Liver (tissue), 9 donors: ENCODE results near the gene NRG3. TPM values are rescaled to one million over a fixed set of nuclear protein-coding genes. Genes with fewer than 3 reads are reported as not detected.

Experiments used
- DNase-seq: peaks from one replicate; pipeline ENCODE4 v3.0.0-alpha.2; 2017; ENCODE audit warnings: low spot score
- H3K27ac ChIP-seq, 2 donors: one replicate each; pipeline ENCODE4 v1.7.0; 2013; ENCODE audit warnings: inconsistent platforms in 2 of 2, low read length in 2 of 2, control low read depth in 1 of 2, low read depth in 1 of 2, mild to moderate bottlenecking in 1 of 2
- H3K27me3 ChIP-seq, 4 donors: one replicate each; pipeline versions ENCODE4 v1.6.1 to v1.7.0; 2013; ENCODE audit warnings: low read length in 3 of 4, inconsistent platforms in 1 of 4, mild to moderate bottlenecking in 1 of 4, moderate library complexity in 1 of 4; ENCODE audit not compliant: control insufficient read depth in 4 of 4, insufficient read depth in 4 of 4
- H3K36me3 ChIP-seq, 4 donors: one replicate each; pipeline versions ENCODE4 v1.6.1 to v1.7.0; 2013; ENCODE audit warnings: low read length in 3 of 4, mild to moderate bottlenecking in 3 of 4, low read depth in 1 of 4, moderate library complexity in 1 of 4; ENCODE audit not compliant: control insufficient read depth in 4 of 4, insufficient read depth in 3 of 4
- H3K4me1 ChIP-seq, 4 donors: one replicate each; pipeline versions ENCODE4 v1.6.1 to v1.7.0; 2013; ENCODE audit warnings: low read length in 3 of 4, mild to moderate bottlenecking in 3 of 4, moderate library complexity in 1 of 4; ENCODE audit not compliant: control insufficient read depth in 4 of 4, insufficient read depth in 4 of 4
- H3K4me3 ChIP-seq, 3 donors: one replicate each; pipeline versions ENCODE4 v1.6.1 to v1.7.0; 2013; ENCODE audit warnings: low read length in 3 of 3, control low read depth in 1 of 3, low read depth in 1 of 3, mild to moderate bottlenecking in 1 of 3
- H3K9ac ChIP-seq, 2 donors: one replicate each; pipeline ENCODE4 v1.7.0; 2013; ENCODE audit warnings: low read length in 2 of 2, mild to moderate bottlenecking in 2 of 2, moderate library complexity in 2 of 2, control low read depth in 1 of 2, low read depth in 1 of 2
- H3K9me3 ChIP-seq, 4 donors: one replicate each; pipeline versions ENCODE4 v1.6.1 to v1.7.0; 2013; ENCODE audit warnings: low read length in 3 of 4; ENCODE audit not compliant: control insufficient read depth in 4 of 4
- EGR1 ChIP-seq, 2 donors: IDR thresholded peaks; 2 replicates each; pipeline ENCODE4 v1.6.1; 2016 to 2018; ENCODE audit warnings: antibody characterized with exemption in 2 of 2, low read depth in 2 of 2
- FOXA1 ChIP-seq: IDR thresholded peaks from 2 replicates; pipeline ENCODE4 v1.6.1; 2016; ENCODE audit warnings: antibody characterized with exemption
- FOXA2 ChIP-seq: IDR thresholded peaks from 2 replicates; pipeline ENCODE4 v1.6.1; 2016; ENCODE audit warnings: antibody characterized with exemption
- GABPA ChIP-seq, 2 donors: IDR thresholded peaks in 1 of 2; conservative IDR thresholded peaks in 1 of 2; 2 replicates each; pipeline ENCODE4 v1.6.1; 2016; ENCODE audit warnings: antibody characterized with exemption in 2 of 2, mild to moderate bottlenecking in 1 of 2, moderate library complexity in 1 of 2
- HNF4A ChIP-seq, 2 donors: conservative IDR thresholded peaks; 2 replicates each; pipeline ENCODE4 v1.6.1; 2016; ENCODE audit warnings: antibody characterized with exemption in 2 of 2, mild to moderate bottlenecking in 2 of 2
- HNF4G ChIP-seq: IDR thresholded peaks from 2 replicates; pipeline ENCODE4 v1.6.1; 2016; ENCODE audit warnings: antibody characterized with exemption
- JUND ChIP-seq, 2 donors: IDR thresholded peaks; 2 replicates each; pipeline ENCODE4 v1.6.1; 2016; ENCODE audit warnings: antibody characterized with exemption in 2 of 2
- NR2F2 ChIP-seq: IDR thresholded peaks from 2 replicates; pipeline ENCODE4 v1.6.1; 2016; ENCODE audit warnings: antibody characterized with exemption
- RAD21 ChIP-seq, 2 donors: IDR thresholded peaks; 2 replicates each; pipeline ENCODE4 v1.6.1; 2016; ENCODE audit warnings: antibody characterized with exemption in 2 of 2, mild to moderate bottlenecking in 2 of 2
- REST ChIP-seq: IDR thresholded peaks from 2 replicates; pipeline ENCODE4 v1.6.1; 2016; ENCODE audit warnings: antibody characterized with exemption, mild to moderate bottlenecking
- RXRA ChIP-seq, 2 donors: IDR thresholded peaks; 2 replicates each; pipeline ENCODE4 v1.6.1; 2017 to 2018; ENCODE audit warnings: antibody characterized with exemption in 2 of 2, mild to moderate bottlenecking in 1 of 2
- SP1 ChIP-seq: IDR thresholded peaks from 2 replicates; pipeline ENCODE4 v1.6.1; 2018; ENCODE audit warnings: antibody characterized with exemption, mild to moderate bottlenecking
- TAF1 ChIP-seq: conservative IDR thresholded peaks from 2 replicates; pipeline ENCODE4 v1.6.1; 2016; ENCODE audit warnings: antibody characterized with exemption, mild to moderate bottlenecking
- ZBTB33 ChIP-seq: IDR thresholded peaks from 2 replicates; pipeline ENCODE4 v1.6.1; 2016; ENCODE audit warnings: antibody characterized with exemption
- WGBS: extraction: QIAGEN DNeasy Blood & Tissue Kit; methylation state at CpG from one replicate; pipeline ENCODE4 v1.1.7; 2013; 5-methylcytosine and 5-hydroxymethylcytosine counted together
- polyA plus RNA-seq, 2 donors: library from polyadenylated mRNA; stranded (reverse) in 1 of 2; unstranded in 1 of 2; fragments of 200-250 nt in 1 of 2; fragments of >200 nt in 1 of 2; fragmentation: Nextera tagmentation in 1 of 2; extraction: Ambion mirVana in 1 of 2; gene quantifications; one replicate each; pipeline versions ENCODE4 v1.2.1 to v1.2.3, GENCODE V29; 2013 to 2015
- total RNA-seq, 2 donors: library from RNA; depleted of rRNA; stranded (reverse); fragments of >200 nt; gene quantifications; one replicate each; pipeline ENCODE4 v1.2.3, GENCODE V29; 2014
- TF ChIP-seq, protein P1 (sequence below): IDR thresholded peaks from 2 replicates; pipeline ENCODE4 v1.6.1; 2016; ENCODE audit warnings: antibody characterized with exemption
- TF ChIP-seq, protein P2 (sequence below): IDR thresholded peaks from 2 replicates; pipeline ENCODE4 v1.6.1; 2016; ENCODE audit warnings: antibody characterized with exemption
- donor health status: healthy.
- donor health status: healthy.
- donor health status: healthy.
- donor health status: healthy.
- donor health status: healthy.

NRG3 gene
- total and polyA plus RNA-seq, 4 donors: 0.24 to 3.7 (median 0.38) TPM

- Histone ChIP-seq H3K9me3 (no peaks in the 10 kb centered on the region), H3K36me3 (no peaks in the 10 kb centered on the region), H3K4me1 (no peaks in the 10 kb centered on the region), H3K9ac (no peak overlapping the region), H3K4me3 (no peak overlapping the region), H3K27me3 (no peaks in the 10 kb centered on the region), H3K27ac (no peak overlapping the region)
- DNase-seq: no peak
- no peak for TF ChIP-seq EGR1 (IDR thresholded peaks at IDR 0.05; ENCODE audit: low read depth in 2 of 2)
- TF ChIP-seq GABPA (IDR thresholded peaks at IDR 0.05 in 1 of 2, conservative IDR thresholded peaks at IDR 0.05 in 1 of 2): no peak
- TF ChIP-seq, protein P1, sequence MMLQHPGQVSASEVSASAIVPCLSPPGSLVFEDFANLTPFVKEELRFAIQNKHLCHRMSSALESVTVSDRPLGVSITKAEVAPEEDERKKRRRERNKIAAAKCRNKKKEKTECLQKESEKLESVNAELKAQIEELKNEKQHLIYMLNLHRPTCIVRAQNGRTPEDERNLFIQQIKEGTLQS: no peak
Observed at GRCh38 chr10:81953420-81953819, 78.4 kb downstream of the NRG3 start.

GRCh38 chr10:81957976-81958375 lies 83.0 kb downstream of the NRG3 start:
- Histone ChIP-seq H3K9me3 (peaks cover 0 to 6% (median under 1%) of the 10 kb centered on the region in 4 donors), H3K4me1 (no peaks in the 10 kb centered on the region), H3K27me3 (no peaks in the 10 kb centered on the region), H3K9ac (no peak overlapping the region), H3K36me3 (no peaks in the 10 kb centered on the region), H3K27ac (no peak overlapping the region), H3K4me3 (no peak overlapping the region)
- DNase-seq: no peak
- no peak for TF ChIP-seq ZBTB33
- TF ChIP-seq FOXA2: no peak
- TF ChIP-seq, protein P2, sequence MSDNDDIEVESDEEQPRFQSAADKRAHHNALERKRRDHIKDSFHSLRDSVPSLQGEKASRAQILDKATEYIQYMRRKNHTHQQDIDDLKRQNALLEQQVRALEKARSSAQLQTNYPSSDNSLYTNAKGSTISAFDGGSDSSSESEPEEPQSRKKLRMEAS: no peak
- TF ChIP-seq SP1: no peak
- TF ChIP-seq, protein P1: no peak
- TF ChIP-seq NR2F2: no peak
- no peak for TF ChIP-seq FOXA1
- 60% methylated on average over 2 of the region's 2 CpGs for WGBS

DNA sequence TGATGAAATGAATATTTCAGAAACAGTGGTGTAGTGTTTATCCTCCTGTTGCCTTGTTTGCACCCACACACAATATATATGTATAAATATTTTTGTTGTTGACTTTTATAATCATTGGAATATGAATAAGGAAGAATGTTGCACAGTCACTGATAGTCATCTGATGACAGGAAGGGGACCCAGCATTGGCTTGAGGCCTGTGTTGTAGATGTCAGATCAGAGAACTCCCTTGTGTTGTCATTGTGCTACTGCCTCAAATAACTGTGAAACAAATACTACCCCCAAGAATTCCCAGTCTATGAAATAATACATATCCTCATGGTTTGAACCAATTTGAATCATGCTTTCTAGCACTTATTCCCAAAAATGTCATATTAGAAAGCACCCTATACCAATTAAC lies 84.0 kb downstream of the NRG3 start:
- H3K9me3 ChIP-seq: peaks cover 0 to 6% (median under 1%) of the 10 kb centered on the region in 4 donors
- no peaks in the 10 kb centered on the region for H3K27me3 ChIP-seq
- no peak overlapping the region for H3K9ac ChIP-seq
- TF ChIP-seq NR2F2: no peak
- TF ChIP-seq JUND (IDR thresholded peaks at IDR 0.05): no peak
- no peak for TF ChIP-seq SP1
- TF ChIP-seq, protein P2: no peak
- no peak for TF ChIP-seq GABPA (IDR thresholded peaks at IDR 0.05 in 1 of 2, conservative IDR thresholded peaks at IDR 0.05 in 1 of 2)
- TF ChIP-seq FOXA2: no peak
- TF ChIP-seq HNF4G: no peak
- TF ChIP-seq RAD21 (IDR thresholded peaks at IDR 0.05): no peak
- TF ChIP-seq RXRA (IDR thresholded peaks at IDR 0.05): no peak
- no peak for TF ChIP-seq EGR1 (IDR thresholded peaks at IDR 0.05; ENCODE audit: low read depth in 2 of 2)
- no peak for TF ChIP-seq REST
- TF ChIP-seq TAF1: no peak
- TF ChIP-seq HNF4A (conservative IDR thresholded peaks at IDR 0.05): no peak
- TF ChIP-seq ZBTB33: no peak
- TF ChIP-seq FOXA1: no peak
- TF ChIP-seq, protein P1: no peak
- no peaks in the 10 kb centered on the region for H3K36me3 ChIP-seq
- no peaks in the 10 kb centered on the region for H3K4me1 ChIP-seq
- no peak overlapping the region for H3K4me3 ChIP-seq
- no peak overlapping the region for H3K27ac ChIP-seq
- DNase-seq: no peak
